CD4-positive, CD25-positive, alpha-beta regulatory T cell (primary cell): ENCODE measurements around the gene MYO3A. TPM values are rescaled to one million over a fixed set of nuclear protein-coding genes. Genes with fewer than 3 reads are reported as not detected.

Source experiments
- ATAC-seq, 2 donors: fragments of 150-1000 bp; cut with Tn5 transposase; one replicate each; pipeline ENCODE4 v1.10.0; 2021; ENCODE audit warnings: low read depth in 2 of 2, moderate number of reproducible peaks in 2 of 2, moderate library complexity in 1 of 2
- DNase-seq, 3 donors: peaks; one replicate each; pipeline versions ENCODE4 v3.0.0 to v3.0.0-alpha.2; 2012 to 2022; ENCODE audit warnings: mixed read lengths in 1 of 3
- H3K27ac ChIP-seq: one replicate; pipeline ENCODE4 v1.7.0; 2013; ENCODE audit warnings: mild to moderate bottlenecking, low read length; ENCODE audit not compliant: insufficient read depth, poor library complexity, severe bottlenecking
- H3K27me3 ChIP-seq: one replicate; pipeline ENCODE4 v1.7.0; 2013; ENCODE audit warnings: low read length; ENCODE audit not compliant: control insufficient read depth, insufficient read depth
- H3K36me3 ChIP-seq: one replicate; pipeline ENCODE4 v1.7.0; 2013; ENCODE audit warnings: mild to moderate bottlenecking, low read length, moderate library complexity; ENCODE audit not compliant: control insufficient read depth, insufficient read depth
- H3K4me1 ChIP-seq: 2 replicates; pipeline ENCODE4 v1.7.0; 2013; ENCODE audit warnings: mild to moderate bottlenecking, low read length; ENCODE audit not compliant: insufficient read depth, control insufficient read depth, poor library complexity, severe bottlenecking
- H3K4me3 ChIP-seq: one replicate; pipeline ENCODE4 v1.7.0; 2013; ENCODE audit warnings: low read depth, mild to moderate bottlenecking, low read length, moderate library complexity
- H3K9me3 ChIP-seq, 2 experiments: 1 replicate in 1 of 2; 2 replicates in 1 of 2; pipeline ENCODE4 v1.7.0; 2013; ENCODE audit warnings: low read length in 2 of 2, mild to moderate bottlenecking in 1 of 2, moderate library complexity in 1 of 2; ENCODE audit not compliant: control insufficient read depth in 2 of 2
- H3K27ac Mint-ChIP-seq, 3 donors: one replicate each; pipeline ENCODE4 v1.8.0; 2020 to 2022; ENCODE audit warnings: mild to moderate bottlenecking in 3 of 3, mixed read lengths in 3 of 3, moderate library complexity in 2 of 3
- H3K27me3 Mint-ChIP-seq: one replicate; pipeline ENCODE4 v1.8.0; 2022; ENCODE audit warnings: mild to moderate bottlenecking, mixed read lengths
- H3K36me3 Mint-ChIP-seq: one replicate; pipeline ENCODE4 v1.8.0; 2020; ENCODE audit warnings: mixed read lengths
- H3K4me1 Mint-ChIP-seq, 4 donors: one replicate each; pipeline ENCODE4 v1.8.0; 2020 to 2022; ENCODE audit warnings: mixed read lengths in 4 of 4, mild to moderate bottlenecking in 1 of 4
- H3K4me3 Mint-ChIP-seq, 4 donors: one replicate each; pipeline ENCODE4 v1.8.0; 2020 to 2022; ENCODE audit warnings: mild to moderate bottlenecking in 4 of 4, mixed read lengths in 4 of 4, moderate library complexity in 3 of 4
- H3K9me3 Mint-ChIP-seq, 7 donors: one replicate each; pipeline ENCODE4 v1.8.0; 2020 to 2022; ENCODE audit warnings: mixed read lengths in 7 of 7, mild to moderate bottlenecking in 3 of 7, moderate library complexity in 2 of 7
- polyA plus RNA-seq, 4 donors: library from polyadenylated mRNA; unstranded; fragments of 300-500 nt; fragmentation: Illumina TruSeq; gene quantifications; one replicate each; pipeline ENCODE4 v1.2.3, GENCODE V29; 2021
- total RNA-seq: library from RNA; stranded (reverse); gene quantifications from one replicate; pipeline ENCODE4 v1.2.3, GENCODE V29; 2022

Gene MYO3A
- total and polyA plus RNA-seq, 5 donors from 2014 or later: not detected

- no peaks in the 10 kb centered on the region for H3K36me3 Mint-ChIP-seq
- no peak overlapping the region for H3K27ac Mint-ChIP-seq
- no peaks in the 10 kb centered on the region for H3K9me3 ChIP-seq
- no peak overlapping the region for H3K4me3 Mint-ChIP-seq
- DNase-seq (no peak), ATAC-seq (no peak)
- H3K4me3 ChIP-seq: no peak overlapping the region
- H3K27me3 ChIP-seq: no peaks in the 10 kb centered on the region
- H3K4me1 Mint-ChIP-seq: no peaks in the 10 kb centered on the region
- no peaks in the 10 kb centered on the region for H3K27me3 Mint-ChIP-seq
- H3K27ac ChIP-seq: no peak overlapping the region
- no peaks in the 10 kb centered on the region for H3K4me1 ChIP-seq
- H3K36me3 ChIP-seq: no peaks in the 10 kb centered on the region
- H3K9me3 Mint-ChIP-seq: peaks cover 0 to 5% (median 0%) of the 10 kb centered on the region in 7 donors
Observed at GRCh38 chr10:26024303-26024702, 90.3 kb downstream of the MYO3A start.

GRCh38 chr10:26025523-26025922, 91.5 kb downstream of the MYO3A start:
- H3K36me3 Mint-ChIP-seq: no peaks in the 10 kb centered on the region
- Histone ChIP-seq H3K4me3 (no peak overlapping the region), H3K27me3 (no peaks in the 10 kb centered on the region), H3K9me3 (no peaks in the 10 kb centered on the region), H3K27ac (no peak overlapping the region), H3K4me1 (no peaks in the 10 kb centered on the region), H3K36me3 (no peaks in the 10 kb centered on the region)
- no peak overlapping the region for H3K4me3 Mint-ChIP-seq
- no peaks in the 10 kb centered on the region for H3K4me1 Mint-ChIP-seq
- no peak for DNase-seq
- no peak for ATAC-seq
- H3K27ac Mint-ChIP-seq: no peak overlapping the region
- H3K9me3 Mint-ChIP-seq: peaks cover 0 to 5% (median 0%) of the 10 kb centered on the region in 7 donors
- H3K27me3 Mint-ChIP-seq: no peaks in the 10 kb centered on the region

DNA sequence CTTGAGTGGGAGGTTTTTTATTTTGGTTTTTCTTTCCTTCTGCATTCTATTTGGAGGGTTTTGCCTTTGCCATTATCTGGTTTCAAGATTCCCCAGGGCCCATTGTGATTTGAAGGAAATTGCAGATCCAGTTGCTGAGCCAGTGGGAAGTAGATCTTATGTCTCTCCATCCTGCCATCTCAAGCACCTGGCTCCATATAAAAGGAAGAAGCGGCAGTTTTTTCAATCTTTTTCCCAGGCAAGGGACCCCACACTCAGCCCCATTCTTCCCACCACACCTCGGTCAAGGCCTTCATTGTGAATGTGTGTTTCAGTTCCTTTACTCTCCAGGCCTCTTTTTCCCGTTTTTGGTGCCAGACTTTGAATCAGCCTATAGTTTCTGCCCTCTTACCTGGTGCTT, 95.8 kb downstream of the MYO3A start:
- H3K9me3 Mint-ChIP-seq: peaks cover 0 to 3% (median 2%) of the 10 kb centered on the region in 7 donors
- H3K36me3 Mint-ChIP-seq: no peaks in the 10 kb centered on the region
- Histone ChIP-seq H3K27me3 (no peaks in the 10 kb centered on the region), H3K4me1 (no peaks in the 10 kb centered on the region), H3K9me3 (no peaks in the 10 kb centered on the region), H3K27ac (no peak overlapping the region), H3K36me3 (no peaks in the 10 kb centered on the region), H3K4me3 (no peak overlapping the region)
- ATAC-seq (no peak), DNase-seq (no peak)
- no peaks in the 10 kb centered on the region for H3K27me3 Mint-ChIP-seq
- H3K4me1 Mint-ChIP-seq: no peaks in the 10 kb centered on the region
- H3K4me3 Mint-ChIP-seq: no peak overlapping the region
- no peak overlapping the region for H3K27ac Mint-ChIP-seq

DNA sequence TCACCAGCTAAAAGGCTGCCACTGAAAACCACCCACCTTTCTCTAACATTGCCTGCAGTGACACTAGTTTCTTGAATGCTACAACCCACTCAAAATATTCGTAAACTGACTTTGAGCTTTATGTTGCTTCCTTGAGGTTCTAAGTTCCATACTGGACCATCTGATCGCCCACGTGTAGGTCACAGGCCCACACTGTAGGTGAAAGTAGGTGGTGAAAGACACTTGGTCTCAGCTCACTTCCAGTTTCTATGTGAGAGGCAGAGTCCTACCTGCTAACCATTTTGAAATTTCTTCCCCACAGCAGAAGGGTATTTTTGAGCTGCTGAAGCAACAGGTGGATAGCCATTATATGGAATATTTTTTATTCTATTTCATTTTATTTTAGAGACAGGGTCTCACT, 97.3 kb downstream of the MYO3A start:
- Histone ChIP-seq H3K4me3 (no peak overlapping the region), H3K9me3 (no peaks in the 10 kb centered on the region), H3K36me3 (no peaks in the 10 kb centered on the region), H3K27ac (no peak overlapping the region), H3K27me3 (no peaks in the 10 kb centered on the region), H3K4me1 (no peaks in the 10 kb centered on the region)
- ATAC-seq (no peak), DNase-seq (no peak)
- H3K4me3 Mint-ChIP-seq: no peak overlapping the region
- peaks cover 0 to 4% (median 0%) of the 10 kb centered on the region in 7 donors for H3K9me3 Mint-ChIP-seq
- no peaks in the 10 kb centered on the region for H3K27me3 Mint-ChIP-seq
- no peak overlapping the region for H3K27ac Mint-ChIP-seq
- H3K36me3 Mint-ChIP-seq: no peaks in the 10 kb centered on the region
- no peaks in the 10 kb centered on the region for H3K4me1 Mint-ChIP-seq

- Mint-ChIP-seq H3K4me3 (no peak overlapping the region), H3K36me3 (no peaks in the 10 kb centered on the region), H3K27ac (no peak overlapping the region), H3K9me3 (peaks cover 1 to 13% (median 4%) of the 10 kb centered on the region in 7 donors), H3K4me1 (no peaks in the 10 kb centered on the region), H3K27me3 (no peaks in the 10 kb centered on the region)
- ATAC-seq (no peak), DNase-seq (no peak)
- Histone ChIP-seq H3K4me3 (no peak overlapping the region), H3K4me1 (no peaks in the 10 kb centered on the region), H3K27ac (no peak overlapping the region), H3K27me3 (no peaks in the 10 kb centered on the region), H3K36me3 (no peaks in the 10 kb centered on the region), H3K9me3 (no peaks in the 10 kb centered on the region)
Observed at GRCh38 chr10:26043469-26043868, 109.4 kb downstream of the MYO3A start.

- Mint-ChIP-seq H3K4me1 (no peaks in the 10 kb centered on the region), H3K27ac (no peak overlapping the region), H3K4me3 (no peak overlapping the region), H3K36me3 (no peaks in the 10 kb centered on the region), H3K9me3 (peaks cover 2 to 11% (median 3%) of the 10 kb centered on the region in 7 donors), H3K27me3 (no peaks in the 10 kb centered on the region)
- ATAC-seq (no peak), DNase-seq (no peak)
- H3K4me1 ChIP-seq: no peaks in the 10 kb centered on the region
- no peaks in the 10 kb centered on the region for H3K36me3 ChIP-seq
- H3K4me3 ChIP-seq: no peak overlapping the region
- no peak overlapping the region for H3K27ac ChIP-seq
- no peaks in the 10 kb centered on the region for H3K9me3 ChIP-seq
- H3K27me3 ChIP-seq: no peaks in the 10 kb centered on the region
Observed at GRCh38 chr10:26044141-26044749, 110.2 kb downstream of the MYO3A start.

DNA sequence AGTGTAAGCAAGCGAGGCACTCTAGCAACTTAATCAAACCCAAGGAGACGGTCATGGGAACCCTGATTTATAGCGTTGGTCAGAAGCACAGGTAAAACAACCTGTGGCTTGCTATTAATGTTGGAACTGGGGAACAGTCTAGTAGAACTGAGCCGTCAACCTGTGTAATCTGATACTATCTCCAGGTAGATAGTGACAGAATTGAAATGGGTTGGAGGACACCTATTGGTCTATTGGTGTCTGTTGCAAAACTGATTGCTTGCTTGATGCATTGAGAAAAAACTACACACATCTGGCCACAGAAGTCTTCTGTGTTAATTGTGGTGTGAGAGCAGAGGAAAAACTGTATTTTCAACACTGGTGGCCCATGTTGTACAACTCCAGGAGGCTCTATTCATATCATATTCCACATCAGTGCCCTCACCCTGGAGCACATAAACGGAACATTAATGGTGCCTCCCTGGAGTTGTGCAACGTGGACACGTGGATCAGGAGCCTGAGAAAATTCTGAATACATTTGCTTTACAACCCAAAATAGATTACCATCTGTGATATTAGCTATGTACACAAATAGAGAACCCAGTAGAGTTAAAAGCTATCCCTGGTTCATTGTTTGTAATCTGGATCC, 112.2 kb downstream of the MYO3A start:
- Mint-ChIP-seq H3K9me3 (peaks cover 0 to 3% (median under 1%) of the 10 kb centered on the region in 7 donors), H3K27me3 (no peaks in the 10 kb centered on the region), H3K27ac (no peak overlapping the region), H3K4me3 (no peak overlapping the region), H3K4me1 (no peaks in the 10 kb centered on the region), H3K36me3 (no peaks in the 10 kb centered on the region)
- Histone ChIP-seq H3K27ac (no peak overlapping the region), H3K9me3 (no peaks in the 10 kb centered on the region), H3K27me3 (no peaks in the 10 kb centered on the region), H3K36me3 (no peaks in the 10 kb centered on the region), H3K4me1 (no peaks in the 10 kb centered on the region), H3K4me3 (no peak overlapping the region)
- DNase-seq: no peak
- no peak for ATAC-seq

DNA sequence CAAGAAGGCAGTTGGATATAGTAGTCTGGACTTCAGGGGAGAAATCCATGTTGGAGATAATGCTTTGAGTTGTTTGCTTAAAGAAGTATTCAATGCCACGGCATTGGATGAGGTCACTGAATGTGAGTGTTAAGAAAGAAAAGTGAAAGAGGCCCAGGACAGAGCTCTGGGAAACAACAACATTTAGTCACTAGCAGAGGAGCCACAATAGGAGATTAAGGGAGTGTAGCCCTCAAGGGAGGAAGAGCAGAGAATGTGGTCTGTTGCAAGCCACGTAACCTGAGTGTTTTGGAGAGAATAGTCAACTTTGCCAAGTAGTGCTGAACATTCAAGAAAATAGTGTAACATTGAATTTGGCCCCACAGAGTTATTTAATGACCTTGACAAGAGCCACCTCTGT, 114.7 kb downstream of the MYO3A start:
- Mint-ChIP-seq H3K9me3 (peaks cover 0 to 1% (median 0%) of the 10 kb centered on the region in 7 donors), H3K27me3 (no peaks in the 10 kb centered on the region), H3K4me1 (no peaks in the 10 kb centered on the region), H3K27ac (no peak overlapping the region), H3K36me3 (no peaks in the 10 kb centered on the region), H3K4me3 (no peak overlapping the region)
- Histone ChIP-seq H3K36me3 (no peaks in the 10 kb centered on the region), H3K4me3 (no peak overlapping the region), H3K9me3 (no peaks in the 10 kb centered on the region), H3K27ac (no peak overlapping the region), H3K4me1 (no peaks in the 10 kb centered on the region), H3K27me3 (no peaks in the 10 kb centered on the region)
- DNase-seq (no peak), ATAC-seq (no peak)
